Endothelial cell of umbilical vein (primary cell): ENCODE measurements around the gene MBNL2. TPM values are rescaled to one million over a fixed set of nuclear protein-coding genes. Genes with fewer than 3 reads are reported as not detected.

Experiments
- BruUV-seq: library from RNA; stranded (reverse); fragments of 400-500 nt; replicated peaks from 2 replicates; lab custom pipeline; 2021; lab: Mats Ljungman, UMichigan
- CTCF ChIA-PET: fragments of 300-600, 350-600 bp; sonication (Branson Sonifier 250); formaldehyde crosslinking; loops from one replicate; lab custom pipeline; 2021; ENCODE audit warnings: antibody characterized with exemption, inconsistent platforms; lab: Charles Lee
- POLR2A ChIA-PET: fragments of 300-600, 350-600 bp; sonication (Branson Sonifier 250); formaldehyde crosslinking; loops from one replicate; lab custom pipeline; 2021; ENCODE audit warnings: antibody characterized with exemption, inconsistent platforms; lab: Charles Lee
- DNase-seq: peaks from one replicate; pipeline ENCODE4 v3.0.0-alpha.2; 2011; ENCODE audit warnings: low read depth, low spot score
- FAIRE-seq: peaks from 2 replicates; lab custom pipeline; 2011; peaks lifted over from hg19 to GRCh38; lab: Jason Lieb, UNC
- H2AFZ ChIP-seq: 2 replicates; pipeline ENCODE4 v1.6.0; 2012; ENCODE audit warnings: low read depth, low read length, control low read depth, inconsistent platforms
- H3K27ac ChIP-seq: 2 replicates; pipeline ENCODE4 v1.5.1; 2011; ENCODE audit warnings: low read depth, mild to moderate bottlenecking, control low read depth, low read length, moderate library complexity; ENCODE audit not compliant: insufficient read depth
- H3K27me3 ChIP-seq, 2 experiments: 2 replicates each; pipeline versions ENCODE4 v1.6.0 to v1.6.1; 2011; ENCODE audit warnings: low read length in 2 of 2, mixed read lengths in 1 of 2; ENCODE audit not compliant: control insufficient read depth in 2 of 2, insufficient read depth in 2 of 2
- H3K36me3 ChIP-seq, 2 experiments: 2 replicates in 1 of 2; 3 replicates in 1 of 2; pipeline ENCODE4 v1.5.1; 2011; ENCODE audit warnings: low read length in 2 of 2, mild to moderate bottlenecking in 1 of 2, moderate library complexity in 1 of 2; ENCODE audit not compliant: control insufficient read depth in 2 of 2, insufficient read depth in 2 of 2; ENCODE audit errors: extremely low read depth in 1 of 2
- H3K4me1 ChIP-seq: 3 replicates; pipeline ENCODE4 v1.5.1; 2011; ENCODE audit warnings: mild to moderate bottlenecking, low read length; ENCODE audit not compliant: control insufficient read depth, insufficient read depth; ENCODE audit errors: extremely low read depth
- H3K4me2 ChIP-seq: 2 replicates; pipeline ENCODE4 v1.6.1; 2011; ENCODE audit warnings: low read length, control low read depth, mixed read lengths; ENCODE audit not compliant: insufficient read depth
- H3K4me3 ChIP-seq, 3 experiments: fragments of 200-600 bp in 1 of 3; sonication (generic), shearing (Covaris generic) in 1 of 3; replicated peaks in 1 of 3; 2 replicates each; pipeline ENCODE4 v1.5.1; 2011 to 2016; ENCODE audit warnings: control low read depth in 3 of 3, low read length in 3 of 3, mild to moderate bottlenecking in 2 of 3, inconsistent platforms in 1 of 3, low read depth in 1 of 3, moderate library complexity in 1 of 3; ENCODE audit not compliant: insufficient read depth in 1 of 3
- H3K79me2 ChIP-seq: 2 replicates; pipeline ENCODE4 v1.6.0; 2012; ENCODE audit warnings: low read length, inconsistent platforms; ENCODE audit not compliant: control insufficient read depth, insufficient read depth
- H3K9ac ChIP-seq: replicated peaks from 2 replicates; pipeline ENCODE3; 2011; ENCODE audit warnings: low read length, control low read depth; ENCODE audit not compliant: insufficient read depth; ENCODE audit errors: extremely low read depth
- H3K9me1 ChIP-seq: replicated peaks from 3 replicates; pipeline ENCODE4 v1.6.0; 2011; ENCODE audit warnings: mild to moderate bottlenecking, low read length; ENCODE audit not compliant: control insufficient read depth, insufficient read depth; ENCODE audit errors: extremely low read depth
- H3K9me3 ChIP-seq: replicated peaks from 2 replicates; pipeline ENCODE4 v1.5.1; 2012; ENCODE audit warnings: low read length, inconsistent platforms; ENCODE audit not compliant: control insufficient read depth, insufficient read depth
- H4K20me1 ChIP-seq: replicated peaks from 2 replicates; pipeline ENCODE3; 2011; ENCODE audit warnings: mild to moderate bottlenecking, low read length; ENCODE audit not compliant: control insufficient read depth, insufficient read depth; ENCODE audit errors: extremely low read depth
- CTCF ChIP-seq, 2 donors: IDR thresholded peaks; 1 replicate in 1 of 2; 2 replicates in 1 of 2; pipeline ENCODE4 v1.5.1; 2011; ENCODE audit warnings: low read length in 2 of 2, mild to moderate bottlenecking in 2 of 2, moderate library complexity in 2 of 2, control low read depth in 1 of 2, inconsistent platforms in 1 of 2, low read depth in 1 of 2; ENCODE audit not compliant: insufficient read depth in 1 of 2; ENCODE audit errors: extremely low read depth in 1 of 2
- EZH2 ChIP-seq: IDR thresholded peaks from 2 replicates; pipeline ENCODE4 v1.6.1; 2012; ENCODE audit warnings: borderline replicate concordance, low read depth, mild to moderate bottlenecking, moderate library complexity, low read length, inconsistent platforms; ENCODE audit not compliant: severe bottlenecking
- FOS ChIP-seq: IDR thresholded peaks from 2 replicates; pipeline ENCODE4 v1.6.1; 2011; ENCODE audit warnings: mild to moderate bottlenecking, low read length, moderate library complexity, borderline replicate concordance; ENCODE audit not compliant: insufficient read depth
- GATA2 ChIP-seq: IDR thresholded peaks from 2 replicates; pipeline ENCODE4 v1.7.0; 2011; ENCODE audit warnings: low read depth, mild to moderate bottlenecking, moderate library complexity, mixed read lengths, low read length; ENCODE audit not compliant: insufficient read length, insufficient read depth
- JUN ChIP-seq: IDR thresholded peaks from 2 replicates; pipeline ENCODE4 v1.6.1; 2011; ENCODE audit warnings: borderline replicate concordance, low read depth; ENCODE audit not compliant: insufficient read length, insufficient read depth
- MAX ChIP-seq: IDR thresholded peaks from 2 replicates; pipeline ENCODE4 v1.6.1; 2011; ENCODE audit not compliant: insufficient read depth, insufficient read length
- MYC ChIP-seq: IDR thresholded peaks from one replicate; pipeline ENCODE4 v1.6.1; 2011; ENCODE audit warnings: mild to moderate bottlenecking, low read depth, low read length
- POLR2A ChIP-seq: IDR thresholded peaks from 2 replicates; pipeline ENCODE4 v1.6.1; 2012; ENCODE audit warnings: low read depth, mild to moderate bottlenecking, control low read depth, low read length
- POLR2AphosphoS5 ChIP-seq: IDR thresholded peaks from 2 replicates; pipeline ENCODE4 v1.6.1; 2012; ENCODE audit warnings: low read depth, mild to moderate bottlenecking, control low read depth, low read length, moderate library complexity; ENCODE audit not compliant: insufficient read depth
- dilution Hi-C: fragments of 300-500 bp; cut with MboI; formaldehyde crosslinking; loops from one replicate; pipeline ENCODE4 v1.15.0; 2019; ENCODE audit warnings: low sequenced_read_pairs; ENCODE audit not compliant: extremely low pct_ligation_motif_present
- intact Hi-C: fragments of 100-400 bp; cut with micrococcal nuclease; formaldehyde crosslinking; loops from one replicate; pipeline ENCODE4 v1.10.0; 2022
- polyA plus RNA-seq, 4 experiments: library from polyadenylated mRNA; depleted of rRNA in 3 of 4; stranded (reverse) in 3 of 4; unstranded in 1 of 4; fragments of >200 nt; gene quantifications; 2 replicates each; pipeline versions ENCODE4 v1.2.1 to v1.2.3, GENCODE V29; 2011 to 2012; ENCODE audit warnings: missing spikeins in 1 of 4
- total RNA-seq: library from RNA; stranded (reverse); gene quantifications from 2 replicates; pipeline ENCODE4 v1.2.3, GENCODE V29; 2021

The MBNL2 gene
- total and polyA plus RNA-seq, 2 donors (not counting 3 experiments of a cell fraction or from before 2014, with no cell fraction given): 32.9 to 76.5 TPM

GRCh38 chr13:97238883-97239282, 16.8 kb downstream of the MBNL2 start:
- no TSS peak for BruUV-seq
- intact Hi-C loops (no loop called here), dilution Hi-C loops (no loop called here)
- H3K4me1 ChIP-seq: peaks cover 95% of the 10 kb centered on the region
- no peaks in the 10 kb centered on the region for H3K27me3 ChIP-seq
- ChIA-PET CTCF (interaction anchor here (0.9 to 4.8 kb wide), 6 partner anchors 9 to 129 kb away, joined by 3 to 34 read pairs (median 16); no protein-coding TSS in a partner anchor), POLR2A (no interaction called here)
- DNase-seq (no peak), FAIRE-seq (no peak)
- no peak overlapping the region for H3K4me2 ChIP-seq
- H3K27ac ChIP-seq: no peak overlapping the region
- no peak overlapping the region for H2AFZ ChIP-seq
- H3K9me3 ChIP-seq: no peaks in the 10 kb centered on the region
- no peak overlapping the region for H3K9ac ChIP-seq
- no peak overlapping the region for H3K4me3 ChIP-seq
- H3K36me3 ChIP-seq: peaks cover 3 to 5% of the 10 kb centered on the region in 2 experiments
- no peaks in the 10 kb centered on the region for H4K20me1 ChIP-seq
- TF ChIP-seq POLR2AphosphoS5 (no peak), CTCF (IDR thresholded peaks at IDR 0.05; ENCODE audit: extremely low read depth in 1 of 2, insufficient read depth in 1 of 2, low read depth in 1 of 2, low read length in 2 of 2) (no peak), MAX (no peak), POLR2A (no peak), JUN (no peak), GATA2 (no peak), EZH2 (no peak), MYC (no peak), FOS (no peak)
- H3K9me1 ChIP-seq: no peaks in the 10 kb centered on the region
- H3K79me2 ChIP-seq: peaks cover 85% of the 10 kb centered on the region
